BE2C (cell line): ENCODE results near the gene TP63.

Source experiments
- DNase-seq: peaks from one replicate; pipeline ENCODE4 v3.0.0-alpha.2; 2020
- H3K27me3 ChIP-seq: fragments of 250-450 bp; sonication (Bioruptor Pico); 2 replicates; pipeline ENCODE4 v1.5.1; 2020; ENCODE audit warnings: mild to moderate bottlenecking
- H3K36me3 ChIP-seq: fragments of 250-450 bp; sonication (Bioruptor Pico); 2 replicates; pipeline ENCODE4 v1.5.1; 2020; ENCODE audit warnings: mild to moderate bottlenecking
- H3K4me1 ChIP-seq: fragments of 250-450 bp; sonication (Bioruptor Pico); 2 replicates; pipeline ENCODE4 v1.5.1; 2020
- H3K4me3 ChIP-seq: 2 replicates; pipeline ENCODE4 v1.5.1; 2011; ENCODE audit warnings: low read depth, low read length
- H3K9me3 ChIP-seq: fragments of 250-450 bp; sonication (Bioruptor Pico); 2 replicates; pipeline ENCODE4 v1.5.1; 2020
- CTCF ChIP-seq: IDR thresholded peaks from 2 replicates; pipeline ENCODE4 v1.5.1; 2012; ENCODE audit warnings: mild to moderate bottlenecking, low read depth, low read length

TP63 gene

GRCh38 chr3:189909139-189909538 is 277.9 kb downstream of the TP63 start:
- DNase-seq = no peak
- H3K4me1 ChIP-seq = no peaks in the 10 kb centered on the region
- H3K27me3 ChIP-seq = no peaks in the 10 kb centered on the region
- no peak overlapping the region for H3K4me3 ChIP-seq
- no peaks in the 10 kb centered on the region for H3K9me3 ChIP-seq
- no peak for TF ChIP-seq CTCF
- no peaks in the 10 kb centered on the region for H3K36me3 ChIP-seq

DNA sequence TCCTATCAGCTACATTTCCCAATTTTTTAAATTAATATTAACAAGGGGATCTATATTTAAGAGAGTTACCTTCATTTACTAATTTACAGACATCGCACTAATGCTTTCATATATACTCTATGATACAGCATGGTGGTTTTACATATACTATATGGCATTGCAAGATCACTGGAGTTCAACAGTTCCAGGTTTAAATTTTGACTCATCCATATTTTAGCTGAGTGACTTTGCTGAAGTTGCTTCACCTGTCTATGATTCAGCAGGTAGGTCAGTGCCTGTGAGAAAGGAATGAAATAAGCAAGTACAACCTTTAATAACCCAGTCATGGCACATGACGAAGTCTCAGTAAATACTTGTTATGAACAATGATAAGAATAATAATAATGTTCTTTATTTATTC is 278.4 kb downstream of the TP63 start:
- Histone ChIP-seq H3K27me3 (no peaks in the 10 kb centered on the region), H3K4me1 (no peaks in the 10 kb centered on the region), H3K4me3 (no peak overlapping the region), H3K9me3 (no peaks in the 10 kb centered on the region), H3K36me3 (no peaks in the 10 kb centered on the region)
- TF ChIP-seq CTCF = no peak
- DNase-seq = no peak

DNA sequence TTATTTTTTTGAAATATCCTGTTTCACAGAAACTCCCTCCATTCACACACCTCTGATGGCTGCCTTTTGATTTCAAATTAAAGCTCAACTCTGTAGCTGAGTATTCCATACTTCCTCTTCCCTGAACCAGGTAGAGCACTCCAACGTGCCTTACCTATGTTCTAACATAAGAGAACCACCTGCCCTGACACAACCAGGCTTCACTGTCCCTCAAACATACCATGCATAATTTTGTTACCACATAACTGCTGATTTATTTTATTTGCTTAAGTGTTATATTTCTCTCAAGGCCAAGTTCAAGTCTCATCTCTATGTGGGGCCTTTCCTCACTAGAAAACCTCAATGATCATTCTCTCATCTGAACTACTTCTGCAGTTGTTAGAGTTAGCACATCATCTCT is 279.8 kb downstream of the TP63 start:
- Histone ChIP-seq H3K4me3 (no peak overlapping the region), H3K4me1 (no peaks in the 10 kb centered on the region), H3K9me3 (no peaks in the 10 kb centered on the region), H3K27me3 (no peaks in the 10 kb centered on the region), H3K36me3 (no peaks in the 10 kb centered on the region)
- TF ChIP-seq CTCF = no peak
- DNase-seq = no peak

DNA sequence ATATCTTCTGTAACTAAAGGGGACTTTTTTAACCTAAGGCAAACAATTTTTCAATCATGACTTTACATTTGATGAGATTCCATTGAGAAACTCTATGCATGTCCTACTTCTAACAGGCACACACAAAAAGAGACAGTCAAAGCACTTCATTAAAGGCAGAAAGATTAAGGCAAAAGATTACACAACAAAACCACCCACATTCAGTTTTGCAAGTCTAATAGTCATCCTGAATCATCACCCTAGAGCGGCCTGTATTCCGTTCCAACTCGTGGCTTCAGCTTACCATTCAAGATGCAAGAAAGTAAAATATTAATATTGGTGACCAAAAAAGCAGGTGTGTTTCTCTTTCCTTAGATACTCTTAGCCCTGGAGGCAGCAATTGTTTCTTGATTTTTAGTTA is 283.6 kb downstream of the TP63 start:
- H3K36me3 ChIP-seq = no peaks in the 10 kb centered on the region
- no peak overlapping the region for H3K4me3 ChIP-seq
- H3K9me3 ChIP-seq = no peaks in the 10 kb centered on the region
- no peaks in the 10 kb centered on the region for H3K4me1 ChIP-seq
- DNase-seq = no peak
- no peak for TF ChIP-seq CTCF
- H3K27me3 ChIP-seq = no peaks in the 10 kb centered on the region

- Histone ChIP-seq H3K4me1 (no peaks in the 10 kb centered on the region), H3K9me3 (no peaks in the 10 kb centered on the region), H3K36me3 (no peaks in the 10 kb centered on the region), H3K27me3 (no peaks in the 10 kb centered on the region), H3K4me3 (no peak overlapping the region)
- no peak for TF ChIP-seq CTCF
- no peak for DNase-seq
These were observed 290.6 kb downstream of the TP63 start for GRCh38 chr3:189921770-189922169.

DNA sequence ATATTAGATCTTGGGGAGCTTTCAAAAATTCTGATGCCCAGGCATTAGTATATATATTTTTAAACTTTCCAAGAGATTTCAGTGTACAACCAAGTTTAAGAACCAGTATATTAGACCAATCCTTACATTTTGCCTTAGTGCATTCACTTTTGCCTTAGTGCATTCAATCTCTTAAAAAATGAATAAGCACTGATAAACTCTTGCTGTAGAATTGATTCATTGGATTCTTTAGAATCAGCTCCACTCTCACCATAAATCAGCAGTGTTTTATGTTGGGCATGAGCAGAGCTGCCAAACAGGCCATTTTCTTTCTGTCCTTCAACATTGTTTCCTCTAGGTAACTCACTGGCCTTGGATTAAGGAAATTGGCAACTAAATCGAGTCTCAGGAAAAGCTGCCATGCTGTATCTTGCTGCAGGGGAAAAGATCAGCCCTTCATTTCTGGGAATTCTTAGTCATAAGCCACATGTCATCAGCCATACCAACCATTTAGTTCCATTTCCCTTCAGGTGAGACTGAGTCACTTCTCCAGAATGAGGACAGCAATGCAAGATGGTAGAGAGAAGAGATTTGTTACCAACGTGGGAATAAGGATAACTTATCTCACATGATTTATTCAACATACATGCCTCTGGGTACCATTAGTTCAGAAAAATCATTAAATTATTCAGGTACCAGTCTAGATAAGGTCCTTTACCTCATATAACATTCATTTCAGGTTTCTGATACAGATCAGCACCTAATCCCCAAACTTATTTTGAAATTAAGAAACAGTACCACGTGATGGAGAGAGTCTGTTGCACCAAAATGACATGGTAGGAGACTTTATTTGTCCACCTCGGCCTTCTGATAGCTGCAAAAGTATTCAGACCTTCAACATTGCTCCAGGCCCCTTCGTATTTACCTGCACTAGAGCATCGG is 297.0 kb downstream of the TP63 start:
- H3K36me3 ChIP-seq = no peaks in the 10 kb centered on the region
- H3K27me3 ChIP-seq = no peaks in the 10 kb centered on the region
- no peaks in the 10 kb centered on the region for H3K9me3 ChIP-seq
- H3K4me3 ChIP-seq = no peak overlapping the region
- no peak for TF ChIP-seq CTCF
- no peak for DNase-seq
- H3K4me1 ChIP-seq = no peaks in the 10 kb centered on the region
